DMS153 treated with DMSO at 0.1 percent for 48 hours (cell line): ENCODE data around the gene NACC2.

Experiments
- DNase-seq: peaks from one replicate; lab custom pipeline; 2025; ENCODE audit not compliant: unreplicated experiment; lab: John Stamatoyannopoulos, UW

Gene NACC2

GRCh38 chr9:136025481-136025880 is 69.6 kb downstream of the NACC2 start:
- no peak for DNase-seq

- DNase-seq: no peak
Observed at GRCh38 chr9:136024696-136025316, 70.3 kb downstream of the NACC2 start.

- DNase-seq: no peak
Observed at GRCh38 chr9:136024286-136024685, 70.8 kb downstream of the NACC2 start.

GRCh38 chr9:136023410-136024225 is 71.5 kb downstream of the NACC2 start:
- no peak for DNase-seq

- no peak for DNase-seq
Observed at GRCh38 chr9:136022731-136023409, 72.2 kb downstream of the NACC2 start.

GRCh38 chr9:136021872-136022681 is 73.0 kb downstream of the NACC2 start:
- no peak for DNase-seq

GRCh38 chr9:136021171-136021871 is 73.8 kb downstream of the NACC2 start:
- no peak for DNase-seq

GRCh38 chr9:136020671-136021070 is 74.4 kb downstream of the NACC2 start:
- DNase-seq: no peak

GRCh38 chr9:136020206-136020605 is 74.9 kb downstream of the NACC2 start:
- DNase-seq: no peak

GRCh38 chr9:136019681-136020060 is 75.4 kb downstream of the NACC2 start:
- no peak for DNase-seq

- DNase-seq: no peak
Observed at GRCh38 chr9:136019041-136019680, 75.9 kb downstream of the NACC2 start.

GRCh38 chr9:136018257-136019031 is 76.6 kb downstream of the NACC2 start:
- no peak for DNase-seq

- no peak for DNase-seq
Observed at GRCh38 chr9:136017289-136018190, 77.5 kb downstream of the NACC2 start.

- no peak for DNase-seq
Observed at GRCh38 chr9:136016572-136017288, 78.4 kb downstream of the NACC2 start.

- DNase-seq: no peak
Observed at GRCh38 chr9:136015656-136016571, 79.2 kb downstream of the NACC2 start.

- DNase-seq: no peak
Observed at GRCh38 chr9:136014924-136015633, 80.0 kb downstream of the NACC2 start.
